OCI-LY1 (cell line): ENCODE measurements around the gene OXLD1.
A peak's percentile ranks its signal among the peaks of the same experiment; 100 is the strongest.
"Not testable (repeated sequence)": the region's sequence is repeated elsewhere in the genome, so short reads cannot be mapped to it uniquely, and the experiment has no call there.

Experiments used
- H2AFZ ChIP-seq: fragments of 200-600 bp; sonication (generic), shearing (Covaris generic); 2 replicates; pipeline ENCODE4 v1.6.0; 2014; ENCODE audit warnings: antibody characterized with exemption, mild to moderate bottlenecking, low read length
- H3F3A ChIP-seq: fragments of 200-600 bp; sonication (generic), shearing (Covaris generic); 2 replicates; pipeline ENCODE4 v1.6.0; 2014; ENCODE audit warnings: mild to moderate bottlenecking, antibody characterized with exemption, low read length, moderate library complexity; ENCODE audit not compliant: insufficient read depth
- H3K27ac ChIP-seq: fragments of 200-600 bp; sonication (generic); 2 replicates; pipeline ENCODE4 v1.5.1; 2014; ENCODE audit warnings: low read length, mixed run types, mild to moderate bottlenecking, low read depth; ENCODE audit not compliant: poor library complexity, severe bottlenecking
- H3K27me3 ChIP-seq: fragments of 200-600 bp; sonication (generic); 2 replicates; pipeline ENCODE4 v1.6.0; 2014; ENCODE audit warnings: antibody characterized with exemption, mild to moderate bottlenecking, low read length, moderate library complexity; ENCODE audit not compliant: insufficient read depth
- H3K36me3 ChIP-seq: fragments of 200-600 bp; sonication (generic); 2 replicates; pipeline ENCODE4 v1.6.1; 2014; ENCODE audit warnings: mild to moderate bottlenecking, antibody characterized with exemption, low read length, moderate library complexity, mixed read lengths; ENCODE audit not compliant: insufficient read depth
- H3K4me1 ChIP-seq: fragments of 200-600 bp; sonication (generic); 2 replicates; pipeline ENCODE4 v1.5.1; 2014; ENCODE audit warnings: mild to moderate bottlenecking, low read length, moderate library complexity; ENCODE audit not compliant: insufficient read depth, severe bottlenecking
- H3K4me2 ChIP-seq: fragments of 200-600 bp; sonication (generic), shearing (Covaris generic); 2 replicates; pipeline ENCODE4 v1.6.1; 2014; ENCODE audit warnings: low read length
- H3K4me3 ChIP-seq: fragments of 200-600 bp; sonication (generic); 2 replicates; pipeline ENCODE4 v1.5.1; 2014; ENCODE audit warnings: low read length, low read depth, mild to moderate bottlenecking, mixed read lengths; ENCODE audit not compliant: poor library complexity, severe bottlenecking
- H3K79me2 ChIP-seq: fragments of 200-600 bp; shearing (Covaris generic); 2 replicates; pipeline ENCODE4 v1.6.1; 2016; ENCODE audit warnings: mixed run types, low read length, mixed read lengths; ENCODE audit not compliant: insufficient read depth
- H3K9ac ChIP-seq: fragments of 200-600 bp; sonication (generic), shearing (Covaris generic); 2 replicates; pipeline ENCODE4 v1.6.1; 2014; ENCODE audit warnings: mild to moderate bottlenecking, low read length, mixed read lengths
- H3K9me2 ChIP-seq: fragments of 200-600 bp; sonication (generic), shearing (Covaris generic); 2 replicates; pipeline ENCODE4 v1.6.1; 2014; ENCODE audit warnings: low read depth, mild to moderate bottlenecking, low read length, mixed read lengths
- H3K9me3 ChIP-seq: fragments of 200-600 bp; shearing (Covaris generic); 2 replicates; pipeline ENCODE4 v1.6.1; 2014; ENCODE audit warnings: low read length, mixed read lengths
- H4K20me1 ChIP-seq: fragments of 200-600 bp; sonication (generic), shearing (Covaris generic); 2 replicates; pipeline ENCODE4 v1.6.0; 2016; ENCODE audit warnings: mild to moderate bottlenecking, low read length; ENCODE audit not compliant: insufficient read depth
- EZH2 ChIP-seq: fragments of 200-600 bp; sonication (generic), shearing (Covaris generic); IDR thresholded peaks from 2 replicates; pipeline ENCODE4 v1.8.0; 2017; ENCODE audit warnings: borderline replicate concordance, mixed run types, mild to moderate bottlenecking, antibody characterized with exemption, low read length, moderate library complexity, mixed read lengths
- TF ChIP-seq, protein P1 (sequence below): fragments of 200-600 bp; sonication (generic), shearing (Covaris generic); IDR thresholded peaks from 2 replicates; pipeline ENCODE4 v1.5.1; 2017; ENCODE audit warnings: mild to moderate bottlenecking, antibody characterized with exemption, low read length, moderate library complexity, mixed read lengths

OXLD1 gene

DNA sequence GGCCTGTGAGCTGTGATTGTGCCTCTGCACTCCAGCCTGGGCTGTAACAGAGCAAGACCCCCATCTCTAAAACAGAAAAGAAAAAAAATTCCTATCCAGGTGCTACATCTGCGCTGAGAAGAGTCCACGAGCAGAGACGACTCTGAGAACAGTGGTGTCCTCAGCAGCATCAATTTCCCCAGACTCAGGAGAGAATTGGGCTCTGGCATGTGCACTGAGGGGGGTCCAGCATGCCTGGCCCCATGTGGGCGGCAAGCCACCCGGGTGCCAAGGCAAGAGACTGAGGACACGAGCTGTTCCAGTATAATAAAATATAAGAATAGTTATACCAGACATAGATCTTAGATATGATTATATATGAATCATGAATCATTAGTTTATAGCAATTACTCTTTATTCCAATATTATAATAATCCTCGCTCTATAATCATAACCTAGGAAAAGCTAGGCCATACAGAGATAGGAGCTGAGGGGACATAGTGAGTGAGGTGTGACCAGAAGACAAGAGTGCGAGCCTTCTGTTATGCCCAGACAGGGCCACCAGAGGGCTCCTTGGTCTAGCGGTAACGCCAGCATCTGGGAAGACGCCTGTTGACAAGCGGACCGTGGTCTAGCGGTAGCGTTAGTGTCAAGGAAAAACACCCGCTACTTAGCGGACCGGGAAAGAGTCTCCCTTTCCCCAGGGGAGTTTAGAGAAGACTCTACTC is 9.3 kb upstream of the OXLD1 start:
- H3K9ac ChIP-seq, H3K79me2 ChIP-seq, H3K27ac ChIP-seq: not testable (repeated sequence)

DNA sequence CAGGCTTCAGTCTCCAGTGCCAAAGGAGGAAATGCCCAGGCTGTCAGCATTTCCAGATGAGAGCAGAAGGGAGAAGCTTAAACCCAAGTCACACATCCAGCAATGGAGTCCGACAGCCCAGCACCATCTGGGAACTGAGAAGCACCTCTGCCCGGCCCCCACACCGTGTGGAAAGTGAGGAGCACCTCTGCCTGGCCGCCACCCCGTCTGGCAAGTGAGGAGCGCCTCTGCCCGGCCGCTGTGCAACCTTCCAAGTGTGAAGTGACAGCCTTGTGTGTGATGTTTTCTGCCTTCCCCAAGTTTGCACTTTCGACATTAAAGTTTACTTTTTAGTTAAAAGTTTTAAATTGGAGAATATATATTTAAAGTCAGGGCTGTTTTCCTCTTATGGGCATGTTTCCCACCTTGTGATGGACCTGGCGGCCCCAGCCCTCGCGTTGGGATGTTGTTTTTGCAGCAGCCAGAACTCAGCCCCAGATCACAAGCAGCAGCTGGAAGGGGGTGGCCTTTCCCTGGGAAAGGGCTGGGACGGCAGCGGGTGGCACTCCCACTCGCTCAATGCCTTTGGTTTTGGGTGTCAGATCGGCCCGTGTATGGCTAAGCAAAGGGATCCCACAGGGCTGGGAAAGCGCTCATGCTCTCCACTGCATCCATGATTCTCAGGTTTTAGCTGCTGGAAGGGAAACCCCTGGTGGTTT is 7.3 kb upstream of the OXLD1 start:
- H3K27ac ChIP-seq = no peak overlapping the region
- TF ChIP-seq, protein P1, sequence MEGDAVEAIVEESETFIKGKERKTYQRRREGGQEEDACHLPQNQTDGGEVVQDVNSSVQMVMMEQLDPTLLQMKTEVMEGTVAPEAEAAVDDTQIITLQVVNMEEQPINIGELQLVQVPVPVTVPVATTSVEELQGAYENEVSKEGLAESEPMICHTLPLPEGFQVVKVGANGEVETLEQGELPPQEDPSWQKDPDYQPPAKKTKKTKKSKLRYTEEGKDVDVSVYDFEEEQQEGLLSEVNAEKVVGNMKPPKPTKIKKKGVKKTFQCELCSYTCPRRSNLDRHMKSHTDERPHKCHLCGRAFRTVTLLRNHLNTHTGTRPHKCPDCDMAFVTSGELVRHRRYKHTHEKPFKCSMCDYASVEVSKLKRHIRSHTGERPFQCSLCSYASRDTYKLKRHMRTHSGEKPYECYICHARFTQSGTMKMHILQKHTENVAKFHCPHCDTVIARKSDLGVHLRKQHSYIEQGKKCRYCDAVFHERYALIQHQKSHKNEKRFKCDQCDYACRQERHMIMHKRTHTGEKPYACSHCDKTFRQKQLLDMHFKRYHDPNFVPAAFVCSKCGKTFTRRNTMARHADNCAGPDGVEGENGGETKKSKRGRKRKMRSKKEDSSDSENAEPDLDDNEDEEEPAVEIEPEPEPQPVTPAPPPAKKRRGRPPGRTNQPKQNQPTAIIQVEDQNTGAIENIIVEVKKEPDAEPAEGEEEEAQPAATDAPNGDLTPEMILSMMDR = no peak
- no peak for TF ChIP-seq EZH2

More for the DNA sequence above, 9.3 kb upstream of the OXLD1 start:
- not testable (repeated sequence) for H3K9me2 ChIP-seq, H2AFZ ChIP-seq, H3K4me2 ChIP-seq, H3K27me3 ChIP-seq, H3K4me3 ChIP-seq, H3F3A ChIP-seq, H3K4me1 ChIP-seq, H4K20me1 ChIP-seq, H3K9me3 ChIP-seq
- TF ChIP-seq, protein P1 = peak; percentile 43
- H3K36me3 ChIP-seq = peaks cover 49% of the 10 kb centered on the region

DNA sequence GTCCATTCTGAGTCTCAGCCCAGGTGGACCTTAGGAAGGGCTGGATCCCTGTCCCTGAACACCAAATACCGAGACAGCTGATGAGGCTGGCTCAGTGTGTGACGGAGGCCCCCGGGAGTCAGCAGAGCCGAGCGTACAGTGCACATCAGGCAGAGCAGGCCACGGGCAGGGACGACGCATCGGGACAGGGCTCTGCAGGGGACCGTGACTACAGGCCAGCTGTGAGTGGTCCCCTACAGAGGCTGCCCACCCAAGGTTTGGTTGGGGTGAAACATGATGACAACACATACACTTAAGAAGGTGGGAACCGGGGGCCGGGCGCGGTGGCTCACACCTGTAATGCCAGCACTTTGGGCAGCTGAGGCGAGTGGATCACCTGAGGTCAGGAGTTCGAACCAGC is 6.5 kb upstream of the OXLD1 start:
- H3K4me1 ChIP-seq = peaks cover 7% of the 10 kb centered on the region
- no peak for TF ChIP-seq EZH2
- TF ChIP-seq, protein P1 = no peak
- H3K27ac ChIP-seq = no peak overlapping the region
- H3K4me2 ChIP-seq = no peak overlapping the region
- H2AFZ ChIP-seq = no peak overlapping the region
- H3K9me3 ChIP-seq = no peaks in the 10 kb centered on the region
- no peaks in the 10 kb centered on the region for H3K79me2 ChIP-seq
- H3K36me3 ChIP-seq = peaks cover 75% of the 10 kb centered on the region
- no peak overlapping the region for H3K9ac ChIP-seq
- peaks cover 4% of the 10 kb centered on the region; the same call in 1 of the 2 replicates for H3F3A ChIP-seq
- no peak overlapping the region for H3K4me3 ChIP-seq
- no peaks in the 10 kb centered on the region for H3K9me2 ChIP-seq
- H3K27me3 ChIP-seq = no peaks in the 10 kb centered on the region
- H4K20me1 ChIP-seq = no peaks in the 10 kb centered on the region

More for the DNA sequence above, 7.3 kb upstream of the OXLD1 start:
- no peak overlapping the region for H3K4me3 ChIP-seq
- peaks cover 67% of the 10 kb centered on the region for H3K36me3 ChIP-seq
- H3K9ac ChIP-seq = no peak overlapping the region
- no peaks in the 10 kb centered on the region for H3K9me2 ChIP-seq
- no peaks in the 10 kb centered on the region for H3K4me1 ChIP-seq
- no peak overlapping the region for H2AFZ ChIP-seq
- no peaks in the 10 kb centered on the region for H3K9me3 ChIP-seq
- no peaks in the 10 kb centered on the region for H3K27me3 ChIP-seq
- no peaks in the 10 kb centered on the region for H4K20me1 ChIP-seq
- H3K79me2 ChIP-seq = no peaks in the 10 kb centered on the region
- peaks cover 4% of the 10 kb centered on the region; the same call in 1 of the 2 replicates for H3F3A ChIP-seq
- no peak overlapping the region for H3K4me2 ChIP-seq
